ENCODE measurements around the gene PPIL1. TPM values are rescaled to one million over a fixed set of nuclear protein-coding genes. Genes with fewer than 3 reads are reported as not detected.
A peak's percentile ranks its signal among the peaks of the same experiment; 100 is the strongest.

The PPIL1 gene
- total and polyA plus RNA-seq, 2 of the 13 experiments (the other 11 are each of a cell fraction or from before 2014, with no cell fraction given): 74.2 to 144 TPM

GRCh38 chr6:36809941-36810803, 64.4 kb downstream of the PPIL1 start (continued):
- TF ChIP-seq ZNF543 (CRISPR knock-in tag; IDR thresholded peaks at IDR 0.05) (0 out of 2 replicates have a peak, but pooled peaks have one; percentile 48), KDM3A (CRISPR knock-in tag; IDR thresholded peaks at IDR 0.05; ENCODE audit: low read depth) (0 out of 2 replicates have a peak, but pooled peaks have one; percentile 32), UBTF (CRISPR knock-in tag; IDR thresholded peaks at IDR 0.05) (0 out of 2 replicates have a peak, but pooled peaks have one; percentile 30), ZFYVE20 (CRISPR knock-in tag; IDR thresholded peaks at IDR 0.05; ENCODE audit: borderline replicate concordance, low read depth) (no peak), BCL6 (CRISPR knock-in tag; IDR thresholded peaks at IDR 0.05) (no peak), ZNF451 (CRISPR knock-in tag; IDR thresholded peaks at IDR 0.05) (0 out of 2 replicates have a peak, but pooled peaks have one; percentile 49), MAFG (CRISPR knock-in tag; IDR thresholded peaks at IDR 0.05) (no peak), THAP11 (CRISPR knock-in tag; IDR thresholded peaks at IDR 0.05) (0 out of 2 replicates have a peak, but pooled peaks have one; percentile 27), EP300 (IDR thresholded peaks at IDR 0.05; ENCODE audit: low read depth in 2 of 2, low read length in 2 of 2) (no peak), EP300 (CRISPR knock-in tag; IDR thresholded peaks at IDR 0.05; ENCODE audit: borderline replicate concordance) (no peak), ZFX (CRISPR knock-in tag; IDR thresholded peaks at IDR 0.05; ENCODE audit: low read depth) (peak; percentile 63), ZNF225 (CRISPR knock-in tag; IDR thresholded peaks at IDR 0.05) (peak; percentile 34; the same call in 1 of the 2 replicates), RARG (CRISPR knock-in tag; IDR thresholded peaks at IDR 0.05; ENCODE audit: low read depth) (no peak), MIER3 (CRISPR knock-in tag; IDR thresholded peaks at IDR 0.05; ENCODE audit: borderline replicate concordance) (peak; percentile 40; the same call in 1 of the 2 replicates), ZNF281 (CRISPR knock-in tag; IDR thresholded peaks at IDR 0.05; ENCODE audit: borderline replicate concordance) (no peak)
- TF ChIP-seq, protein P1, sequence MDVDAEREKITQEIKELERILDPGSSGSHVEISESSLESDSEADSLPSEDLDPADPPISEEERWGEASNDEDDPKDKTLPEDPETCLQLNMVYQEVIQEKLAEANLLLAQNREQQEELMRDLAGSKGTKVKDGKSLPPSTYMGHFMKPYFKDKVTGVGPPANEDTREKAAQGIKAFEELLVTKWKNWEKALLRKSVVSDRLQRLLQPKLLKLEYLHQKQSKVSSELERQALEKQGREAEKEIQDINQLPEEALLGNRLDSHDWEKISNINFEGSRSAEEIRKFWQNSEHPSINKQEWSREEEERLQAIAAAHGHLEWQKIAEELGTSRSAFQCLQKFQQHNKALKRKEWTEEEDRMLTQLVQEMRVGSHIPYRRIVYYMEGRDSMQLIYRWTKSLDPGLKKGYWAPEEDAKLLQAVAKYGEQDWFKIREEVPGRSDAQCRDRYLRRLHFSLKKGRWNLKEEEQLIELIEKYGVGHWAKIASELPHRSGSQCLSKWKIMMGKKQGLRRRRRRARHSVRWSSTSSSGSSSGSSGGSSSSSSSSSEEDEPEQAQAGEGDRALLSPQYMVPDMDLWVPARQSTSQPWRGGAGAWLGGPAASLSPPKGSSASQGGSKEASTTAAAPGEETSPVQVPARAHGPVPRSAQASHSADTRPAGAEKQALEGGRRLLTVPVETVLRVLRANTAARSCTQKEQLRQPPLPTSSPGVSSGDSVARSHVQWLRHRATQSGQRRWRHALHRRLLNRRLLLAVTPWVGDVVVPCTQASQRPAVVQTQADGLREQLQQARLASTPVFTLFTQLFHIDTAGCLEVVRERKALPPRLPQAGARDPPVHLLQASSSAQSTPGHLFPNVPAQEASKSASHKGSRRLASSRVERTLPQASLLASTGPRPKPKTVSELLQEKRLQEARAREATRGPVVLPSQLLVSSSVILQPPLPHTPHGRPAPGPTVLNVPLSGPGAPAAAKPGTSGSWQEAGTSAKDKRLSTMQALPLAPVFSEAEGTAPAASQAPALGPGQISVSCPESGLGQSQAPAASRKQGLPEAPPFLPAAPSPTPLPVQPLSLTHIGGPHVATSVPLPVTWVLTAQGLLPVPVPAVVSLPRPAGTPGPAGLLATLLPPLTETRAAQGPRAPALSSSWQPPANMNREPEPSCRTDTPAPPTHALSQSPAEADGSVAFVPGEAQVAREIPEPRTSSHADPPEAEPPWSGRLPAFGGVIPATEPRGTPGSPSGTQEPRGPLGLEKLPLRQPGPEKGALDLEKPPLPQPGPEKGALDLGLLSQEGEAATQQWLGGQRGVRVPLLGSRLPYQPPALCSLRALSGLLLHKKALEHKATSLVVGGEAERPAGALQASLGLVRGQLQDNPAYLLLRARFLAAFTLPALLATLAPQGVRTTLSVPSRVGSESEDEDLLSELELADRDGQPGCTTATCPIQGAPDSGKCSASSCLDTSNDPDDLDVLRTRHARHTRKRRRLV (CRISPR knock-in tag; IDR thresholded peaks at IDR 0.05): peak; percentile 37; the same call in 1 of the 2 replicates

Data from HepG2 (cell line).